GM19467 (cell line): ENCODE results near the gene METTL16.

Experiments
- ATAC-seq: cut with Tn5 transposase; IDR thresholded peaks from one replicate; pipeline ENCODE4 v1.9.1; 2021; ENCODE audit warnings: mild to moderate bottlenecking, moderate library complexity; ENCODE audit not compliant: unreplicated experiment

The METTL16 gene

GRCh38 chr17:2418572-2418971 is 93.1 kb downstream of the METTL16 start:
- ATAC-seq: no peak

DNA sequence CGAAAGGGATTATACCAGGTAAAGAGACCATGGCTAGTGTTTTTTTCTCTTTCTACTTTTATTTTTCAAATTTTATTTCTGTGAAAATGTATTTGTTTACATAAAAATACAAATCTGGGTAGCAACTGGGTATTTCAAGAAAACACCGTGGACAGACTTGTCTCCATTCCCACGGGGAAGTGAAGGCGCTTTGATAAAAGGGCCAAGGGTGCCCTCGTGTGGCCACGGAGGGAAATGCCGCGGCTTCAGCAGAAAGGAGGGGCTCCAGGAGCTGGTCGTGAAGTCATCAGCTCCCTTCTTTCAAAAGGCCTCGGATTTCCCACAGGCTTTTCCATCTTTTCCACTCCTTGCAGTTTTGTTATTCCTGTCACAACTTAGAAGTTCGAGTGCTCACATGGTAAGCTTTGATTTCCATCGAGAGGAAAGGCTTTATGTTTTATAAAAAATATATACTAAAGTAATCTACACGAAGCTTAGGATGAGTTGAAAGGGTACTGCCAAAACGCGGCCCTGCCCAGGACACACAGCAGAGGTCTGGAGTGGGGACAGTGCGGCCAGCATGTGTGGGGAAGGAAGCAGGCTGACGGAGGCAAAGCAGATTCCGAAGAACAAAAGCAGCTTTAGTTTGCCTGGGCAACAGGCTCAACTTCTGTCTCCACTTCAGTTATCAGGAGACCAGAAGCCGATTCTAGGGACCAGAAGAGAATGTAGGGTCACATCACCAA is 95.5 kb downstream of the METTL16 start:
- ATAC-seq: no peak

- no peak for ATAC-seq
Observed at GRCh38 chr17:2415081-2415480, 96.6 kb downstream of the METTL16 start.

- ATAC-seq: no peak
Observed at GRCh38 chr17:2414446-2415064, 97.1 kb downstream of the METTL16 start.

GRCh38 chr17:2412561-2413021 is 99.1 kb downstream of the METTL16 start:
- no peak for ATAC-seq

GRCh38 chr17:2410951-2411350 is 100.7 kb downstream of the METTL16 start:
- no peak for ATAC-seq

GRCh38 chr17:2406903-2407790 is 104.5 kb downstream of the METTL16 start:
- no peak for ATAC-seq

GRCh38 chr17:2406271-2406902 is 105.3 kb downstream of the METTL16 start:
- ATAC-seq: no peak

DNA sequence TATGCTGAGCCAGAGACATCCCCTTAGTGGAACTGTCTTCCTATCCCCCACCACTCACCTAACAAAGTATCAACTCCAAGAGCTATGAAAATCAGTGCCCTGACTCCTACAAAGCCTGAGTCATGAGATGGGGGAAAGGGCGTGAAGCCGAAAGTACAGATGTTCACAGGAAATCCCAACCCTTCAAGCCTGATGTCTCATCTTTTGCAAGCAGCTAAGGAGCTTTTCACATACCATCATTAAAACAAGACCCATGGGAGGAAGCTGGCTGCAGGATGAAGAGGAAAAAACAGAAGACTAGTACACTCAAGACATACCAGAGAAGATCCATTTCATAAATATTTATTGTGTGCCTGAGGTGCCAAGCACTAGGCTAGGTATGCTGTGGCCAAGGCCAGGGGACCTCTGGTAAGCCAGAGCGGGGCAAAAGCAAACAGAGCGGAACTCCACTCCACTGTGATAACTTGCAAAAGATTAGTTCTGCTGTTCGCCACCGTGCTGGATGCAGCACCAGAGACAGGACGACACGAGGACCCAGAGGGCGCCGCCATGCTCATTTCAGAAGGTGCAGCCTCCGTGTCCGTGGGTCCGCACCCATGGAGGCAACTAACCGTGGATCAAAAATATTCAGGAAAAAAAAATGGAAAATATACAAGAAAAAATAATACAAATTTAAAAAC is 106.3 kb downstream of the METTL16 start:
- no peak for ATAC-seq

DNA sequence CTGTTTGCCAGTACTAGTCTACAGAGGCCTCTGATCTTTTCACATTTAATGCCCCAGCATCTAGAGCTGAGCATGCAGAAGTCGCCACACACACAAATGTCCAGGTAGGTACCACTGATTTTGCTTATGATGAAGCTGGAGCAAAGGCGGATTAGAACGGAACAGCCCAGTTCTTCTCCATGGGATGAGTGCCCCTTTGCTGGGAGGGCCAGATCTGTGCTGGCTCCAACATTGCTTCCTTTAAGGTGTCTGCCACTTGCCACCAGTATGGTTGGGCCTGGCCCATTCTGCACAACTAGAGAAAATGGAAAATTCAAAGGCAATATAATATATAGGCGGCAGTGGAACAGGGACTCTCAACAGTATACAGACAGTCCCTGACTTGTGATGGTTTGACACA is 108.6 kb downstream of the METTL16 start:
- ATAC-seq: no peak

GRCh38 chr17:2402544-2402943 is 109.1 kb downstream of the METTL16 start:
- no peak for ATAC-seq

DNA sequence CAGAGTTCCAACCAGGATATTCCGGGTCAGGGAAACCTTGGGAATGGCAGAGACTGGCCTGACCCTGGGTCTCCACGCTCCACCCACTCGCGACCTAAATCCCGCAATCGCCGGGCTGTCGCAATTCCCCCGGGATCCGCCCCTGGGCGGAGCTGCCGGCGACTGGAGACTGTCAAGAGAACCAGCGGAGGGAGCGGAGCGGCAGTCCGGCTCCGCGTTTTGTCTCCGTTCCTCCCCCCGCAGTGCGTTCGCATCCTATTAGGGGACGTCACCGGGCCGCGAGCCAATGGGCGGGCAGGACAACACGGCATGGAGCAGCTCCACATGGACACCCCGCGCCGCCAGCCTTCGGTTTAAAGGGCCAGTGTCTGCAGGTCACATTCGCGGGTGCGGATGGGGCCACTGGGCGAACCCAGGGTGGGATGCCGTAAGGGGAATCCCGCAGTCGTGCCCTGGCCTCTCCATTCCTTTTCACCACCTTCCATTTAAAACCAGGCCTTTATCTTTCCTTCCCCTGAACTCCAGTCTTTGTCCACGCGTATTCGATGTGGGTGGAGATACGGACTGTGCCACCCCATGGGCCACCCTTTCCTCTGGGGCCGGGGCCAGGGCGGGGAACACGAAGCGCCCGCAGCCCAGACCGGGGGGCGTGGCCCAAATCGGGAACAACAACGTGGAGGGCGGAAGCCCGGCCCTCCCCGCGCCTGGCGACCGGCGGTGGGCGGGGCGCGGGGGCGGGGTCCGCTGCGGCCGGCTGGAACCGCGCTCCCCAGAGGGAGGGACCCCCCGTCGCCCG is 110.1 kb downstream of the METTL16 start:
- peak; percentile 45 for ATAC-seq

DNA sequence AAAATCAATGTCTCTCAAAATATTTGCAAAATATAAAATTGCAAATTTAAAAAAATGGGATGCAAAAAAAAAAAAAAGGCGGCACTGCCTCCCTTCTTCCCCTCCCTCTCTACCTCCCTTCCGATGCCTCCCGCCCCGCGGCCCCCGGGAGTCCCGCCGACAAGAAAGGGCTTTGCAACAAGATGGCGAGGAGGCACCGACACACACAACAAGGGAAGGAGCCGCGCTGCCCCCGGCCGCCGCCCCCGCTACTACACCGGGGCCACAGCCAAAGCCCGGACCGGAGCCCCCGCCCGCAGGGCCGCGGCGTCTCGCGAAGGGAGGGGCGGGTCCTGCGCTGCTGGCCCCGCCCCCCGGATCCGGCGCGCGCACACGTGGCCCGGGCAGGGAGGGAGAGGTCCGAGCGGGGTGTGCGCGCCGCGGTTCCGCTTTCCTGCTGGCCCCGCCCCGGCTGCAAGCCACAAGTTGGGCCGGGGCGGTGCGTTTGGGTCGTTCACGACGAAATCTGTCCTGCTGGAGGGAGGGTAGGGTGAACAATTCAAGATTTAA is 110.7 kb downstream of the METTL16 start, which contains the start of gene MNT:
TSS of gene MNT (minus strand) at position 184 of the 549 bp plus-strand sequence. CDS start 348 bp downstream, outside the sequence.
- ATAC-seq: peak; percentile 32

GRCh38 chr17:2400474-2400866 is 111.2 kb downstream of the METTL16 start:
- ATAC-seq: no peak

GRCh38 chr17:2399572-2400473 is 111.9 kb downstream of the METTL16 start:
- peak; percentile 36 for ATAC-seq

DNA sequence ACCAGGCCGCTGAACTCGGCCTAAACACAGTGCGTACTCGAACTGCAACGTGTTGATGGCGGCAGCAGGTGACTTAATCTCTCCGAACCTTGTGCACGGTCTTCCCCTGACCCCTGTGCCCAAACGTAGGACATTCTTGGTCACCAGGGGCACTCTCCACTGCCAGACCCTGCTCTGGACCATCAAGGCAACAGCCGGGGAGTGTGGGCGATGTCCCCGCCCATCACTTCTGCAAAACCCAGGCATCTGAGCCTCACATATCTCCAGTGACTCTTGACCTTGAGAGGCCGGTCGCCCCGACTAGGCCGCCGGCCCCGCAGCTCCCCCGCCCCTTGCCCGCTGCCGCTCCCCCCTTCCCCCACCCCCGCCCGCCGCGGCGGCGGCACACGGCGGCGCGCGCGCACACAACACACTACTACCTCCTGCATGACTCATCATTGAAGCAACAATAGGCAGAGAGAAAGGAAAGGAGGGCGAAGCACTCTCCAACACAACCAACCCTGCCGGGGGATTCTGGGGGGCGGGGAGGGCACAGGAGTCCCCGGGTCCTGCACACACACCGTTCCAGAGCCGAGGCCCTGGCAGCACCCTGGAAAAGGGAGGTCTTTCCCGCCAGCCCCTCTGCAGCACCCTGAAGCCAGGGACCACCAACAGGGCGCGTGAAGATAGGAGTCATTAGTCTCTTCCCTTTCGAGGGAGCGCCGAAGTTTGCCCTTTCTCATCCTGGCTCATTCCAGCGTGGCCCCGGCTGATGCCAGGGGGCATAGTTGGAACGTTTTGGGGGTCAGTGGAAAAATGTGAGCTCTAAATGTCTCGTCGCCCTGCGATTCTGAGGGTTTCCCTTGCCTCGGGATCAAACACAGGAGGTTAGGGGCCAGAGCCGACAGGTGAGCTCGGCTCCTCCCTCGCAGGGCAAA is 112.8 kb downstream of the METTL16 start:
- no peak for ATAC-seq

DNA sequence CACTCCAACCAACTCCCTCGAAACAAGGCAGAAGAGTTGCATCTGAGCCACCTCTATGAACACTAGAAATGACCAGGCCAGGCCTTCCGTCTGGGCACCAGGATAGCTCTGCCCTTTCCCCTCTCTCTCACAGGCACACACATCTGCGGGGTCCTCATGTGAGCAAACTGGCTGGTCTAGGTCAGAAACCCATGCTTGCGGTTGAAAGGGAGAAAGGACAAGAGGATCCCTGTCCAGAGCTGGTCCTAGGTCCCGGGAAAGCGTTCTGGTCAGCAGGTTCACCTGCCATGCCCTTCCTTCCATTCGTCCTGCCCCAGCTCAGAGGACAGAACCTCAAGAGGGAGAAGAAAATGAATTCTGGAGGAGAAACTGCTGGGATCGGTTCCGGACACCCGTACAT is 113.5 kb downstream of the METTL16 start:
- ATAC-seq: no peak
